NT2/D1 (cell line): ENCODE measurements around the gene FAM20C.

ENCODE experiments used
- DNase-seq: peaks from one replicate; pipeline ENCODE4 v3.0.0-alpha.2; 2011; ENCODE audit warnings: low read depth, low spot score
- H3K27me3 ChIP-seq: 2 replicates; pipeline ENCODE4 v1.6.0; 2011; ENCODE audit warnings: mild to moderate bottlenecking; ENCODE audit not compliant: insufficient read length, insufficient read depth
- H3K36me3 ChIP-seq: 2 replicates; pipeline ENCODE4 v1.6.1; 2011; ENCODE audit warnings: mild to moderate bottlenecking, low read length, mixed read lengths; ENCODE audit not compliant: insufficient read depth, insufficient read length
- H3K4me1 ChIP-seq: 2 replicates; pipeline ENCODE4 v1.5.1; 2011; ENCODE audit not compliant: insufficient read depth, insufficient read length
- H3K4me3 ChIP-seq: 2 replicates; pipeline ENCODE4 v1.5.1; 2011; ENCODE audit warnings: low read depth; ENCODE audit not compliant: insufficient read length
- H3K9ac ChIP-seq: 2 replicates; pipeline ENCODE4 v1.6.0; 2011; ENCODE audit warnings: low read depth; ENCODE audit not compliant: insufficient read length
- H3K9me3 ChIP-seq: 2 replicates; pipeline ENCODE4 v1.5.1; 2011; ENCODE audit warnings: mild to moderate bottlenecking, low read length; ENCODE audit not compliant: insufficient read depth
- SUZ12 ChIP-seq: IDR thresholded peaks from 2 replicates; pipeline ENCODE4 v1.6.1; 2011; ENCODE audit not compliant: insufficient read length, insufficient read depth; ENCODE audit errors: extremely low read depth
- YY1 ChIP-seq: IDR thresholded peaks from 2 replicates; pipeline ENCODE4 v1.6.1; 2011; ENCODE audit not compliant: insufficient read length, insufficient read depth
- ZNF274 ChIP-seq: IDR thresholded peaks from 2 replicates; pipeline ENCODE4 v1.6.1; 2011; ENCODE audit warnings: mild to moderate bottlenecking, low read depth, low read length

The FAM20C gene

GRCh38 chr7:247181-247580 is 54.8 kb downstream of the FAM20C start:
- Histone ChIP-seq H3K4me3 (no peak overlapping the region), H3K9me3 (no peaks in the 10 kb centered on the region; the same call in 1 of the 2 replicates), H3K9ac (no peak overlapping the region), H3K27me3 (no peaks in the 10 kb centered on the region), H3K36me3 (peaks cover 21% of the 10 kb centered on the region), H3K4me1 (peaks cover 2% of the 10 kb centered on the region)
- TF ChIP-seq SUZ12 (no peak), ZNF274 (no peak), YY1 (no peak)
- no peak for DNase-seq

GRCh38 chr7:247636-248035 is 55.3 kb downstream of the FAM20C start:
- Histone ChIP-seq H3K36me3 (peaks cover 22% of the 10 kb centered on the region), H3K9ac (no peak overlapping the region), H3K27me3 (no peaks in the 10 kb centered on the region), H3K9me3 (peaks cover under 1% of the 10 kb centered on the region; the same call in 1 of the 2 replicates), H3K4me1 (no peaks in the 10 kb centered on the region), H3K4me3 (no peak overlapping the region)
- no peak for DNase-seq
- no peak for TF ChIP-seq ZNF274
- TF ChIP-seq YY1, result no peak
- no peak for TF ChIP-seq SUZ12

- H3K9me3 ChIP-seq, result peaks cover 8% of the 10 kb centered on the region; the same call in 1 of the 2 replicates
- peaks cover 23% of the 10 kb centered on the region for H3K36me3 ChIP-seq
- TF ChIP-seq SUZ12 (no peak), YY1 (no peak), ZNF274 (no peak)
Measured at GRCh38 chr7:248732-249435, 56.5 kb downstream of the FAM20C start.

GRCh38 chr7:249989-250388 is 57.6 kb downstream of the FAM20C start:
- peaks cover 23% of the 10 kb centered on the region for H3K36me3 ChIP-seq
- TF ChIP-seq ZNF274 (no peak), YY1 (no peak), SUZ12 (no peak)

More at GRCh38 chr7:248732-249435, 56.5 kb downstream of the FAM20C start:
- no peaks in the 10 kb centered on the region for H3K27me3 ChIP-seq
- no peaks in the 10 kb centered on the region for H3K4me1 ChIP-seq
- H3K4me3 ChIP-seq, result no peak overlapping the region
- DNase-seq, result no peak
- no peak overlapping the region for H3K9ac ChIP-seq

GRCh38 chr7:250523-250922 is 58.2 kb downstream of the FAM20C start:
- peaks cover 23% of the 10 kb centered on the region for H3K36me3 ChIP-seq
- H3K9ac ChIP-seq, result no peak overlapping the region
- peaks cover 24% of the 10 kb centered on the region; the same call in 1 of the 2 replicates for H3K9me3 ChIP-seq
- TF ChIP-seq YY1 (no peak), ZNF274 (no peak), SUZ12 (no peak)
- no peak overlapping the region for H3K4me3 ChIP-seq
- H3K27me3 ChIP-seq, result no peaks in the 10 kb centered on the region
- no peak for DNase-seq
- no peaks in the 10 kb centered on the region for H3K4me1 ChIP-seq

More at GRCh38 chr7:249989-250388, 57.6 kb downstream of the FAM20C start:
- H3K9me3 ChIP-seq, result peaks cover 19% of the 10 kb centered on the region; the same call in 1 of the 2 replicates
- no peak for DNase-seq
- H3K27me3 ChIP-seq, result no peaks in the 10 kb centered on the region
- H3K9ac ChIP-seq, result no peak overlapping the region
- no peak overlapping the region for H3K4me3 ChIP-seq
- H3K4me1 ChIP-seq, result no peaks in the 10 kb centered on the region

GRCh38 chr7:251005-251404 is 58.6 kb downstream of the FAM20C start:
- TF ChIP-seq YY1 (no peak), SUZ12 (no peak), ZNF274 (no peak)
- no peak overlapping the region for H3K4me3 ChIP-seq
- H3K36me3 ChIP-seq, result peaks cover 23% of the 10 kb centered on the region
- H3K27me3 ChIP-seq, result no peaks in the 10 kb centered on the region
- H3K9ac ChIP-seq, result no peak overlapping the region
- peaks cover 29% of the 10 kb centered on the region; the same call in 1 of the 2 replicates for H3K9me3 ChIP-seq
- DNase-seq, result no peak
- H3K4me1 ChIP-seq, result no peaks in the 10 kb centered on the region

- Histone ChIP-seq H3K9ac (no peak overlapping the region), H3K4me3 (no peak overlapping the region), H3K36me3 (peaks cover 24% of the 10 kb centered on the region), H3K9me3 (peaks cover 35% of the 10 kb centered on the region; the same call in 1 of the 2 replicates), H3K27me3 (no peaks in the 10 kb centered on the region), H3K4me1 (no peaks in the 10 kb centered on the region)
- TF ChIP-seq SUZ12, result no peak
- TF ChIP-seq YY1, result no peak
- TF ChIP-seq ZNF274, result no peak
- DNase-seq, result no peak
Measured at GRCh38 chr7:251446-252175, 59.2 kb downstream of the FAM20C start.
